Trophoblast cell (in vitro differentiated cells and primary cell): ENCODE data around the gene MBLAC2. TPM values are rescaled to one million over a fixed set of nuclear protein-coding genes. Genes with fewer than 3 reads are reported as not detected.

Experiments used
- DNase-seq, 2 donors: peaks; one replicate each; pipeline ENCODE4 v3.0.0-alpha.2; 2016
- H2AFZ ChIP-seq: 2 replicates; pipeline ENCODE4 v1.6.1; 2013; ENCODE audit warnings: low read length, moderate library complexity, mild to moderate bottlenecking; ENCODE audit not compliant: insufficient read depth, poor library complexity
- H2AK5ac ChIP-seq: 2 replicates; pipeline ENCODE4 v1.6.1; 2013; ENCODE audit warnings: mild to moderate bottlenecking, low read length
- H2BK120ac ChIP-seq: 2 replicates; pipeline ENCODE4 v1.6.1; 2013; ENCODE audit warnings: low read length, mild to moderate bottlenecking, moderate library complexity; ENCODE audit not compliant: insufficient read depth, poor library complexity
- H2BK12ac ChIP-seq: 2 replicates; pipeline ENCODE4 v1.6.1; 2013; ENCODE audit warnings: mild to moderate bottlenecking, low read length, moderate library complexity
- H2BK5ac ChIP-seq: 2 replicates; pipeline ENCODE4 v1.6.1; 2013; ENCODE audit warnings: low read length, low read depth, moderate library complexity, mild to moderate bottlenecking; ENCODE audit not compliant: poor library complexity
- H3K14ac ChIP-seq: 2 replicates; pipeline ENCODE4 v1.6.1; 2013; ENCODE audit warnings: mild to moderate bottlenecking, low read length
- H3K18ac ChIP-seq: 2 replicates; pipeline ENCODE4 v1.6.1; 2013; ENCODE audit warnings: mild to moderate bottlenecking, low read length
- H3K23ac ChIP-seq: 2 replicates; pipeline ENCODE4 v1.6.1; 2013; ENCODE audit warnings: low read length
- H3K27ac ChIP-seq: 2 replicates; pipeline ENCODE4 v1.5.1; 2013; ENCODE audit warnings: low read depth, mild to moderate bottlenecking, inconsistent platforms, low read length, moderate library complexity
- H3K27me3 ChIP-seq: 2 replicates; pipeline ENCODE4 v1.6.1; 2013; ENCODE audit warnings: inconsistent platforms, mild to moderate bottlenecking, low read length, moderate library complexity; ENCODE audit not compliant: insufficient read depth
- H3K36me3 ChIP-seq, 2 experiments: 1 replicate in 1 of 2; 2 replicates in 1 of 2; pipeline ENCODE4 v1.6.1; 2013; ENCODE audit warnings: low read length in 2 of 2, mild to moderate bottlenecking in 2 of 2, moderate library complexity in 1 of 2; ENCODE audit not compliant: insufficient read depth in 2 of 2, control insufficient read depth in 1 of 2
- H3K4ac ChIP-seq: 2 replicates; pipeline ENCODE4 v1.6.1; 2013; ENCODE audit warnings: low read depth, mild to moderate bottlenecking, low read length, moderate library complexity
- H3K4me1 ChIP-seq, 2 experiments: 1 replicate in 1 of 2; 2 replicates in 1 of 2; pipeline ENCODE4 v1.6.1; 2013; ENCODE audit warnings: low read length in 2 of 2, mild to moderate bottlenecking in 2 of 2, moderate library complexity in 1 of 2; ENCODE audit not compliant: insufficient read depth in 2 of 2, control insufficient read depth in 1 of 2
- H3K4me2 ChIP-seq: 2 replicates; pipeline ENCODE4 v1.6.1; 2013; ENCODE audit warnings: inconsistent platforms, mild to moderate bottlenecking, low read length, moderate library complexity
- H3K4me3 ChIP-seq: 2 replicates; pipeline ENCODE4 v1.5.1; 2013; ENCODE audit warnings: mild to moderate bottlenecking, low read depth, low read length, inconsistent platforms
- H3K79me1 ChIP-seq: one replicate; pipeline ENCODE4 v1.6.1; 2013; ENCODE audit warnings: low read length
- H3K79me2 ChIP-seq: 2 replicates; pipeline ENCODE4 v1.6.1; 2013; ENCODE audit warnings: low read length, mild to moderate bottlenecking; ENCODE audit not compliant: control insufficient read depth, insufficient read depth, poor library complexity
- H3K9ac ChIP-seq: 2 replicates; pipeline ENCODE4 v1.6.1; 2013; ENCODE audit warnings: mild to moderate bottlenecking, low read length
- H3K9me3 ChIP-seq: 2 replicates; pipeline ENCODE4 v1.6.1; 2013; ENCODE audit warnings: low read depth, mild to moderate bottlenecking, control low read depth, inconsistent platforms, low read length; ENCODE audit not compliant: insufficient read depth
- H4K12ac ChIP-seq: 2 replicates; pipeline ENCODE4 v1.6.1; 2013; ENCODE audit warnings: low read depth, mild to moderate bottlenecking, low read length, moderate library complexity
- H4K8ac ChIP-seq: 2 replicates; pipeline ENCODE4 v1.6.1; 2013; ENCODE audit warnings: low read depth, mild to moderate bottlenecking, low read length, moderate library complexity
- H4K91ac ChIP-seq: one replicate; pipeline ENCODE4 v1.6.1; 2013; ENCODE audit warnings: low read depth, mild to moderate bottlenecking, low read length, moderate library complexity
- WGBS: extraction: QIAGEN DNeasy Blood & Tissue Kit; methylation state at CpG from one replicate; pipeline ENCODE4 v1.1.7; 2013; ENCODE audit warnings: missing lambda C conversion rate; ENCODE audit not compliant: insufficient read length, insufficient coverage; ENCODE audit errors: extremely low coverage; 5-methylcytosine and 5-hydroxymethylcytosine counted together
- polyA plus RNA-seq: library from polyadenylated mRNA; stranded (reverse); fragments of 200-250 nt; gene quantifications from 2 replicates; pipeline ENCODE4 v1.2.3, GENCODE V29; 2013

MBLAC2 gene
- polyA plus RNA-seq = 1.9 and 2.0 TPM in 2 replicates

- peak within 1 kb of the TSS; percentile 75 for H2AFZ ChIP-seq
Observed at GRCh38 chr5:90474235-90475107, at the start of gene MBLAC2, which contains the start of gene POLR3G. Gene MBLAC2 (minus strand): TSS chr5:90474771. CDS start chr5:90474292, 479 bp downstream. Gene POLR3G (plus strand): TSS chr5:90474864. CDS start chr5:90485568, 10,704 bp downstream.

GRCh38 chr5:90519081-90519480 lies 44.5 kb upstream of the MBLAC2 start:
- Histone ChIP-seq H3K4me3 (no peak overlapping the region), H3K79me2 (no peaks in the 10 kb centered on the region), H3K4me1 (no peaks in the 10 kb centered on the region), H3K18ac (no peak overlapping the region), H3K14ac (no peak overlapping the region), H2AK5ac (no peak overlapping the region), H3K36me3 (peaks cover 3 to 6% of the 10 kb centered on the region in 2 experiments), H4K91ac (no peak overlapping the region), H3K9me3 (no peaks in the 10 kb centered on the region), H3K27me3 (no peaks in the 10 kb centered on the region), H3K79me1 (no peaks in the 10 kb centered on the region), H3K4me2 (no peak overlapping the region), H2AFZ (no peak overlapping the region), H2BK12ac (no peak overlapping the region), H3K4ac (no peak overlapping the region), H3K9ac (no peak overlapping the region), H4K12ac (no peak overlapping the region), H3K27ac (no peak overlapping the region), H4K8ac (no peak overlapping the region), H2BK5ac (no peak overlapping the region), H3K23ac (no peak overlapping the region), H2BK120ac (no peak overlapping the region)
- WGBS = no CpG with 5 or more reads among the region's 7 CpGs
- no peak for DNase-seq

More at GRCh38 chr5:90474235-90475107, at the start of gene MBLAC2, which contains the start of gene POLR3G:
- no peaks in the 10 kb centered on the region for H3K27me3 ChIP-seq
- H3K23ac ChIP-seq = no peak within 1 kb of the TSS
- H3K4me3 ChIP-seq = peak within 1 kb of the TSS; percentile 88
- peak within 1 kb of the TSS; percentile 86 for H4K8ac ChIP-seq
- peak within 1 kb of the TSS; percentile 52 for H3K14ac ChIP-seq
- H3K4ac ChIP-seq = no peak within 1 kb of the TSS
- no peak within 1 kb of the TSS for H2BK12ac ChIP-seq
- no peak within 1 kb of the TSS for H2BK5ac ChIP-seq
- WGBS = no CpG with 5 or more reads among the region's 73 CpGs
- H3K9ac ChIP-seq = peak within 1 kb of the TSS; percentile 70
- H3K4me2 ChIP-seq = peak within 1 kb of the TSS; percentile 84
- H2BK120ac ChIP-seq = peak within 1 kb of the TSS; percentile 7
- peak; percentile 88 to 91 for DNase-seq
- H3K18ac ChIP-seq = peak within 1 kb of the TSS; percentile 63
- H3K79me2 ChIP-seq = peaks cover 4% of the 10 kb centered on the region
- peak within 1 kb of the TSS; percentile 51 for H3K27ac ChIP-seq
- H2AK5ac ChIP-seq = no peak within 1 kb of the TSS
- no peaks in the 10 kb centered on the region for H3K36me3 ChIP-seq
- H3K4me1 ChIP-seq = peaks cover 0 to 2% of the 10 kb centered on the region in 2 experiments
- H4K12ac ChIP-seq = peak within 1 kb of the TSS; percentile 56
- H3K9me3 ChIP-seq = no peaks in the 10 kb centered on the region
- peaks cover 7% of the 10 kb centered on the region for H3K79me1 ChIP-seq
- peak within 1 kb of the TSS; percentile 32 for H4K91ac ChIP-seq

GRCh38 chr5:90518661-90519060 lies 44.1 kb upstream of the MBLAC2 start:
- Histone ChIP-seq H3K79me2 (no peaks in the 10 kb centered on the region), H2BK12ac (no peak overlapping the region), H3K9me3 (no peaks in the 10 kb centered on the region), H3K27me3 (no peaks in the 10 kb centered on the region), H4K91ac (no peak overlapping the region), H3K4me2 (no peak overlapping the region), H3K23ac (no peak overlapping the region), H3K79me1 (no peaks in the 10 kb centered on the region), H2AK5ac (no peak overlapping the region), H3K14ac (no peak overlapping the region), H2BK120ac (no peak overlapping the region), H2AFZ (no peak overlapping the region), H4K8ac (no peak overlapping the region), H3K18ac (no peak overlapping the region), H4K12ac (no peak overlapping the region), H3K4ac (no peak overlapping the region), H3K9ac (no peak overlapping the region), H2BK5ac (no peak overlapping the region), H3K27ac (no peak overlapping the region), H3K4me3 (no peak overlapping the region), H3K4me1 (no peaks in the 10 kb centered on the region), H3K36me3 (peaks cover 3 to 6% of the 10 kb centered on the region in 2 experiments)
- DNase-seq = no peak

GRCh38 chr5:90514520-90514919 lies 39.9 kb upstream of the MBLAC2 start:
- Histone ChIP-seq H2BK120ac (no peak overlapping the region), H2BK12ac (no peak overlapping the region), H3K14ac (no peak overlapping the region), H4K8ac (no peak overlapping the region), H4K91ac (no peak overlapping the region), H3K4me1 (no peaks in the 10 kb centered on the region), H3K9ac (no peak overlapping the region), H3K27ac (no peak overlapping the region), H3K79me2 (no peaks in the 10 kb centered on the region), H2BK5ac (no peak overlapping the region), H3K4ac (no peak overlapping the region), H3K79me1 (no peaks in the 10 kb centered on the region), H3K23ac (no peak overlapping the region), H3K9me3 (no peaks in the 10 kb centered on the region), H3K4me2 (no peak overlapping the region), H2AK5ac (no peak overlapping the region), H3K27me3 (no peaks in the 10 kb centered on the region), H3K18ac (no peak overlapping the region), H3K4me3 (no peak overlapping the region), H2AFZ (no peak overlapping the region), H4K12ac (peak overlapping the region; percentile 43), H3K36me3 (peaks cover 2% of the 10 kb centered on the region in 2 experiments)
- no peak for DNase-seq
- no CpG with 5 or more reads among the region's 3 CpGs for WGBS
